K562 (cell line): ENCODE results near the gene ARHGEF25. TPM values are rescaled to one million over a fixed set of nuclear protein-coding genes. Genes with fewer than 3 reads are reported as not detected.
A peak's percentile ranks its signal among the peaks of the same experiment; 100 is the strongest.

Experiments used
- COPS2 ChIP-seq: fragments of 450-650 bp; conservative IDR thresholded peaks from 2 replicates; pipeline ENCODE4 v1.6.1; 2016; ENCODE audit warnings: mild to moderate bottlenecking, moderate library complexity
- HDAC2 ChIP-seq: fragments of 450-650 bp; IDR thresholded peaks from 2 replicates; pipeline ENCODE4 v1.6.1; 2016; ENCODE audit warnings: mild to moderate bottlenecking
- JUN ChIP-seq, 2 experiments: sonication (generic) in 1 of 2; formaldehyde crosslinking in 1 of 2; IDR thresholded peaks; 2 replicates each; pipeline versions ENCODE4 v1.6.1 to v1.8.0; 2012 to 2022; ENCODE audit warnings: borderline replicate concordance in 2 of 2, mild to moderate bottlenecking in 2 of 2, improper control_type of control experiment in 1 of 2, low read depth in 1 of 2, low read length in 1 of 2, missing genetic modification reagents in 1 of 2
- MCM2 ChIP-seq: fragments of 450-650 bp; IDR thresholded peaks from 2 replicates; pipeline ENCODE4 v1.6.1; 2017; ENCODE audit warnings: low read depth, mild to moderate bottlenecking
- SUPT5H ChIP-seq: fragments of 450-650 bp; IDR thresholded peaks from 2 replicates; pipeline ENCODE4 v1.6.1; 2016
- TEAD1 ChIP-seq, 2 experiments: fragments of 450-650 bp in 1 of 2; sonication (generic) in 1 of 2; formaldehyde crosslinking; IDR thresholded peaks; 2 replicates each; pipeline versions ENCODE4 v1.4.0 to v1.8.0; 2020 to 2022; ENCODE audit warnings: mild to moderate bottlenecking in 2 of 2, missing genetic modification reagents in 1 of 2
- ZBTB8A ChIP-seq: fragments of 450-650 bp; IDR thresholded peaks from 2 replicates; pipeline ENCODE4 v1.6.1; 2018; ENCODE audit warnings: mild to moderate bottlenecking, moderate library complexity; ENCODE audit not compliant: partially characterized antibody
- ZFP30 ChIP-seq: fragments of 250-450 bp; sonication (Bioruptor Pico); IDR thresholded peaks from 2 replicates; pipeline ENCODE4 v1.8.0; 2022; ENCODE audit warnings: moderate library complexity, mild to moderate bottlenecking, inconsistent platforms, borderline replicate concordance
- ZNF311 ChIP-seq: fragments of 250-450 bp; sonication (Bioruptor Pico); IDR thresholded peaks from 2 replicates; pipeline ENCODE4 v1.4.0; 2020; ENCODE audit warnings: mild to moderate bottlenecking, moderate library complexity
- polyA plus RNA-seq, 8 experiments: library from polyadenylated mRNA; depleted of rRNA in 4 of 8; stranded (reverse) in 5 of 8; unstranded in 3 of 8; fragments of >200 nt; fragmentation: Nextera tagmentation in 2 of 8; fragmentation: Illumina TruSeq in 1 of 8; extraction: Ambion mirVana in 2 of 8; extraction: Trizol in 1 of 8; gene quantifications; 2 replicates each; pipeline versions ENCODE4 v1.2.1 to v1.2.3, GENCODE V29; 2011 to 2014; ENCODE audit warnings: inconsistent platforms in 1 of 8, missing spikeins in 1 of 8
- total RNA-seq, 7 experiments: library from RNA; depleted of rRNA in 6 of 7; stranded (reverse); fragments of >200 nt in 6 of 7; fragmentation: Illumina TruSeq in 2 of 7; extraction: Trizol in 2 of 7; gene quantifications; 2 replicates each; pipeline versions ENCODE4 v1.2.1 to v1.2.3, GENCODE V29; 2011 to 2021; ENCODE audit warnings: low replicate concordance in 1 of 7
- TF ChIP-seq, protein P1 (sequence below): fragments of 150-350 bp; conservative IDR thresholded peaks from 2 replicates; pipeline ENCODE4 v1.6.1; 2014; ENCODE audit warnings: low read length
- TF ChIP-seq, protein P2 (sequence below): fragments of 250-450 bp; sonication (Bioruptor Pico); IDR thresholded peaks from 2 replicates; pipeline ENCODE4 v1.8.0; 2022; ENCODE audit warnings: moderate library complexity, mild to moderate bottlenecking, inconsistent platforms
- TF ChIP-seq, protein P3 (sequence below): fragments of 450-650 bp; formaldehyde crosslinking; IDR thresholded peaks from 2 replicates; pipeline ENCODE4 v1.4.0; 2020; ENCODE audit warnings: mild to moderate bottlenecking, moderate library complexity
- TF ChIP-seq, protein P4 (sequence below): conservative IDR thresholded peaks from 2 replicates; pipeline ENCODE4 v1.6.1; 2011; ENCODE audit warnings: low read depth, mild to moderate bottlenecking, low read length; ENCODE audit not compliant: control insufficient read depth
- TF ChIP-seq, protein P5 (sequence below): IDR thresholded peaks from 2 replicates; pipeline ENCODE4 v1.6.1; 2012; ENCODE audit warnings: low read depth, low read length, improper control_type of control experiment, borderline replicate concordance
- TF ChIP-seq, protein P6 (sequence below): fragments of 450-650 bp; IDR thresholded peaks from one replicate; pipeline ENCODE4 v1.6.1; 2018; ENCODE audit warnings: mild to moderate bottlenecking, moderate library complexity; ENCODE audit not compliant: partially characterized antibody

The ARHGEF25 gene
- total and polyA plus RNA-seq, 9 of the 15 experiments (the other 6 are each of a cell fraction or from before 2014, with no cell fraction given) = 0.13 to 17.3 (median 11.6) TPM

DNA sequence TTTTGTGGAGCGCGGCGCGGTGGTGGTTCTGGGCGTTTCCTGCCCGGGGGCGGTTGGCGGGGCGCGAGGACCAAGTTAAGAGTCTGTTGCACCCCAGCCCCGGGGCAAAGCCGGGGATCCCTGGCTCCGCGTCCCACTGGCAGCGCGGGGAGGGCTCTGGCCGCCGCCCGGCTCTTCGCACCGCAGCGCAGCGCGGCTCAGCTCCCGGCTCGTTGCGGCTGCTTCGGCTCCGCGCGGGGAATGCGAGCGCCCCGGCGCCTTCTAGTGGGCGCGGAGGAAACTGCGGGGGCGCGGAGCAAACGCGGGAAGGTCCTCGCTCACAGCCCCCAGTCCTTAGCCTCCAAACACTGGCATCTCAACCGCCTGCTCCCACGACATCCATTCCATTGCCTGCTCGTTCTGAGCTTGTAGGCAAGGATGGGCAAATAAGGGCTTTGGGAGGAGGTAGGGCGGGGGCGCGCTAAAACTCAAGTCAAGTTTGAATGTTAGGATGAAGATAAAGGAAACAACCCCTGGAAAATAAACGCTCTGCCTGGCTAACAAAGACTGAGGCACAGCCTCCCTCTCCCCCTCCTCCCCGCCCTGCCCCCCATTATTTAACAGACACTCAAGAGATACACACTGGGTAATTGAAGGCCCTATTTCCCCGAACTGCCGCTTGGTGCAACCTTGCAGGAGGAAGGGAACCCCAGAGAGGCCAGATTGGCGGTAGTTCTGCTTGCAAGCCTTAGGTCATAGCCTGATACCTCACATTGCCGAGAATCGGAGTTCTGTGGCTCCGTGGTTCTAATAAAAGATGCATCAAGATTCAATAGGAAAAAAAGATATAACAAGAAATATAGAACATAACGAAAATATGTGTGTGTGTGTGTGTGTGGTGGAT, 22.0 kb downstream of the ARHGEF25 start, which contains the start of gene B4GALNT1 (continued):
- TF ChIP-seq, protein P1, sequence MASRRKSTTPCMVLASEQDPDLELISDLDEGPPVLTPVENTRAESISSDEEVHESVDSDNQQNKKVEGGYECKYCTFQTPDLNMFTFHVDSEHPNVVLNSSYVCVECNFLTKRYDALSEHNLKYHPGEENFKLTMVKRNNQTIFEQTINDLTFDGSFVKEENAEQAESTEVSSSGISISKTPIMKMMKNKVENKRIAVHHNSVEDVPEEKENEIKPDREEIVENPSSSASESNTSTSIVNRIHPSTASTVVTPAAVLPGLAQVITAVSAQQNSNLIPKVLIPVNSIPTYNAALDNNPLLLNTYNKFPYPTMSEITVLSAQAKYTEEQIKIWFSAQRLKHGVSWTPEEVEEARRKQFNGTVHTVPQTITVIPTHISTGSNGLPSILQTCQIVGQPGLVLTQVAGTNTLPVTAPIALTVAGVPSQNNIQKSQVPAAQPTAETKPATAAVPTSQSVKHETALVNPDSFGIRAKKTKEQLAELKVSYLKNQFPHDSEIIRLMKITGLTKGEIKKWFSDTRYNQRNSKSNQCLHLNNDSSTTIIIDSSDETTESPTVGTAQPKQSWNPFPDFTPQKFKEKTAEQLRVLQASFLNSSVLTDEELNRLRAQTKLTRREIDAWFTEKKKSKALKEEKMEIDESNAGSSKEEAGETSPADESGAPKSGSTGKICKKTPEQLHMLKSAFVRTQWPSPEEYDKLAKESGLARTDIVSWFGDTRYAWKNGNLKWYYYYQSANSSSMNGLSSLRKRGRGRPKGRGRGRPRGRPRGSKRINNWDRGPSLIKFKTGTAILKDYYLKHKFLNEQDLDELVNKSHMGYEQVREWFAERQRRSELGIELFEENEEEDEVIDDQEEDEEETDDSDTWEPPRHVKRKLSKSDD = no peak
- TF ChIP-seq JUN (IDR thresholded peaks at IDR 0.05; ENCODE audit: borderline replicate concordance, low read depth, low read length) (no peak), JUN (CRISPR knock-in tag; IDR thresholded peaks at IDR 0.05; ENCODE audit: borderline replicate concordance) (no peak), HDAC2 (no peak), ZBTB8A (no peak), ZNF311 (CRISPR knock-in tag) (no peak), ZFP30 (CRISPR knock-in tag) (no peak), MCM2 (no peak), COPS2 (no peak), TEAD1 (CRISPR knock-in tag; IDR thresholded peaks at IDR 0.05) (peak; percentile 67 to 97; a peak in 3 of 4 replicates), SUPT5H (peak; percentile 39; the same call in 1 of the 2 replicates)
- TF ChIP-seq, protein P2, sequence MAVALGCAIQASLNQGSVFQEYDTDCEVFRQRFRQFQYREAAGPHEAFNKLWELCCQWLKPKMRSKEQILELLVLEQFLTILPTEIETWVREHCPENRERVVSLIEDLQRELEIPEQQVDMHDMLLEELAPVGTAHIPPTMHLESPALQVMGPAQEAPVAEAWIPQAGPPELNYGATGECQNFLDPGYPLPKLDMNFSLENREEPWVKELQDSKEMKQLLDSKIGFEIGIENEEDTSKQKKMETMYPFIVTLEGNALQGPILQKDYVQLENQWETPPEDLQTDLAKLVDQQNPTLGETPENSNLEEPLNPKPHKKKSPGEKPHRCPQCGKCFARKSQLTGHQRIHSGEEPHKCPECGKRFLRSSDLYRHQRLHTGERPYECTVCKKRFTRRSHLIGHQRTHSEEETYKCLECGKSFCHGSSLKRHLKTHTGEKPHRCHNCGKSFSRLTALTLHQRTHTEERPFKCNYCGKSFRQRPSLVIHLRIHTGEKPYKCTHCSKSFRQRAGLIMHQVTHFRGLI (CRISPR knock-in tag) = no peak
- TF ChIP-seq, protein P3, sequence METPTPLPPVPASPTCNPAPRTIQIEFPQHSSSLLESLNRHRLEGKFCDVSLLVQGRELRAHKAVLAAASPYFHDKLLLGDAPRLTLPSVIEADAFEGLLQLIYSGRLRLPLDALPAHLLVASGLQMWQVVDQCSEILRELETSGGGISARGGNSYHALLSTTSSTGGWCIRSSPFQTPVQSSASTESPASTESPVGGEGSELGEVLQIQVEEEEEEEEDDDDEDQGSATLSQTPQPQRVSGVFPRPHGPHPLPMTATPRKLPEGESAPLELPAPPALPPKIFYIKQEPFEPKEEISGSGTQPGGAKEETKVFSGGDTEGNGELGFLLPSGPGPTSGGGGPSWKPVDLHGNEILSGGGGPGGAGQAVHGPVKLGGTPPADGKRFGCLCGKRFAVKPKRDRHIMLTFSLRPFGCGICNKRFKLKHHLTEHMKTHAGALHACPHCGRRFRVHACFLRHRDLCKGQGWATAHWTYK (CRISPR knock-in tag) = no peak
- TF ChIP-seq, protein P4, sequence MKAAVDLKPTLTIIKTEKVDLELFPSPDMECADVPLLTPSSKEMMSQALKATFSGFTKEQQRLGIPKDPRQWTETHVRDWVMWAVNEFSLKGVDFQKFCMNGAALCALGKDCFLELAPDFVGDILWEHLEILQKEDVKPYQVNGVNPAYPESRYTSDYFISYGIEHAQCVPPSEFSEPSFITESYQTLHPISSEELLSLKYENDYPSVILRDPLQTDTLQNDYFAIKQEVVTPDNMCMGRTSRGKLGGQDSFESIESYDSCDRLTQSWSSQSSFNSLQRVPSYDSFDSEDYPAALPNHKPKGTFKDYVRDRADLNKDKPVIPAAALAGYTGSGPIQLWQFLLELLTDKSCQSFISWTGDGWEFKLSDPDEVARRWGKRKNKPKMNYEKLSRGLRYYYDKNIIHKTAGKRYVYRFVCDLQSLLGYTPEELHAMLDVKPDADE = peak; percentile 67; the same call in 1 of the 2 replicates
- TF ChIP-seq, protein P5, sequence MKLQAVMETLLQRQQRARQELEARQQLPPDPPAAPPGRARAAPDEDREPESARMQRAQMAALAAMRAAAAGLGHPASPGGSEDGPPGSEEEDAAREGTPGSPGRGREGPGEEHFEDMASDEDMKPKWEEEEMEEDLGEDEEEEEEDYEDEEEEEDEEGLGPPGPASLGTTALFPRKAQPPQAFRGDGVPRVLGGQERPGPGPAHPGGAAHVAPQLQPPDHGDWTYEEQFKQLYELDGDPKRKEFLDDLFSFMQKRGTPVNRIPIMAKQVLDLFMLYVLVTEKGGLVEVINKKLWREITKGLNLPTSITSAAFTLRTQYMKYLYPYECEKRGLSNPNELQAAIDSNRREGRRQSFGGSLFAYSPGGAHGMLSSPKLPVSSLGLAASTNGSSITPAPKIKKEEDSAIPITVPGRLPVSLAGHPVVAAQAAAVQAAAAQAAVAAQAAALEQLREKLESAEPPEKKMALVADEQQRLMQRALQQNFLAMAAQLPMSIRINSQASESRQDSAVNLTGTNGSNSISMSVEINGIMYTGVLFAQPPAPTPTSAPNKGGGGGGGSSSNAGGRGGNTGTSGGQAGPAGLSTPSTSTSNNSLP = no peak
- TF ChIP-seq, protein P6, sequence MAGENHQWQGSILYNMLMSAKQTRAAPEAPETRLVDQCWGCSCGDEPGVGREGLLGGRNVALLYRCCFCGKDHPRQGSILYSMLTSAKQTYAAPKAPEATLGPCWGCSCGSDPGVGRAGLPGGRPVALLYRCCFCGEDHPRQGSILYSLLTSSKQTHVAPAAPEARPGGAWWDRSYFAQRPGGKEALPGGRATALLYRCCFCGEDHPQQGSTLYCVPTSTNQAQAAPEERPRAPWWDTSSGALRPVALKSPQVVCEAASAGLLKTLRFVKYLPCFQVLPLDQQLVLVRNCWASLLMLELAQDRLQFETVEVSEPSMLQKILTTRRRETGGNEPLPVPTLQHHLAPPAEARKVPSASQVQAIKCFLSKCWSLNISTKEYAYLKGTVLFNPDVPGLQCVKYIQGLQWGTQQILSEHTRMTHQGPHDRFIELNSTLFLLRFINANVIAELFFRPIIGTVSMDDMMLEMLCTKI = no peak
